Activated CD4-positive, alpha-beta memory T cell treated with anti-CD3 and anti-CD28 coated beads for 36 hours (primary cell): ENCODE measurements around the gene ZNF154. TPM values are rescaled to one million over a fixed set of nuclear protein-coding genes. Genes with fewer than 3 reads are reported as not detected.

ENCODE experiments used
- CTCF ChIA-PET: fragments of 350-600 bp; sonication (Branson Sonifier 250); formaldehyde crosslinking; loops from one replicate; lab custom pipeline; 2021; ENCODE audit warnings: antibody characterized with exemption, inconsistent platforms; lab: Charles Lee
- POLR2A ChIA-PET: fragments of 350-600 bp; sonication (Branson Sonifier 250); formaldehyde crosslinking; loops from one replicate; lab custom pipeline; 2021; ENCODE audit warnings: antibody characterized with exemption; lab: Charles Lee
- DNase-seq: peaks from one replicate; pipeline ENCODE4 v3.0.0-alpha.2; 2020
- H3K27ac Mint-ChIP-seq: one replicate; pipeline ENCODE4 v1.8.0; 2021; ENCODE audit warnings: mixed read lengths
- H3K27me3 Mint-ChIP-seq: one replicate; pipeline ENCODE4 v1.8.0; 2021; ENCODE audit warnings: mixed read lengths
- H3K36me3 Mint-ChIP-seq: one replicate; pipeline ENCODE4 v1.8.0; 2021; ENCODE audit warnings: mixed read lengths
- H3K4me1 Mint-ChIP-seq: one replicate; pipeline ENCODE4 v1.8.0; 2021; ENCODE audit warnings: low read depth, mixed read lengths
- H3K4me3 Mint-ChIP-seq: one replicate; pipeline ENCODE4 v1.8.0; 2021; ENCODE audit warnings: mild to moderate bottlenecking, mixed read lengths
- H3K9me3 Mint-ChIP-seq: one replicate; pipeline ENCODE4 v1.8.0; 2021; ENCODE audit warnings: mixed read lengths
- intact Hi-C: fragments of 100-400 bp; cut with micrococcal nuclease; formaldehyde crosslinking; loops from one replicate; pipeline ENCODE4 v1.15.1; 2023
- total RNA-seq, 2 experiments: library from RNA; stranded (reverse); gene quantifications; one replicate each; pipeline ENCODE4 v1.2.3, GENCODE V29; 2021

Gene ZNF154
- total RNA-seq, 2 experiments from 2014 or later, result 0.48 to 0.61 TPM

GRCh38 chr19:57671124-57671895 lies 37.7 kb downstream of the ZNF154 start:
- no peak overlapping the region for H3K27ac Mint-ChIP-seq
- no peaks in the 10 kb centered on the region for H3K4me1 Mint-ChIP-seq
- no peak for DNase-seq
- H3K4me3 Mint-ChIP-seq, result no peak overlapping the region
- H3K27me3 Mint-ChIP-seq, result peaks cover 12% of the 10 kb centered on the region
- peaks cover under 1% of the 10 kb centered on the region for H3K36me3 Mint-ChIP-seq
- H3K9me3 Mint-ChIP-seq, result peaks cover 4% of the 10 kb centered on the region
- ChIA-PET POLR2A (no interaction called here), CTCF (interaction anchor here (0.7 to 1.4 kb wide), 3 partner anchors 10 to 515 kb away, joined by 3 to 4 read pairs (median 3); partner anchors contain the start of gene ZNF551)
- intact Hi-C loops, result no loop called here

GRCh38 chr19:57668635-57669034 lies 40.4 kb downstream of the ZNF154 start, which contains the start of gene ZSCAN4:
TSS of gene ZSCAN4 (plus strand) at chr19:57668935. CDS start at chr19:57676146, 7,211 bp downstream.
- DNase-seq, result no peak
- Mint-ChIP-seq H3K4me1 (peaks cover 6% of the 10 kb centered on the region), H3K4me3 (no peak within 1 kb of the TSS), H3K27ac (no peak within 1 kb of the TSS), H3K36me3 (no peaks in the 10 kb centered on the region), H3K9me3 (no peaks in the 10 kb centered on the region), H3K27me3 (peaks cover 11% of the 10 kb centered on the region)
- intact Hi-C loops, result no loop called here
- CTCF ChIA-PET, result interaction anchor here (0.8 kb wide), 1 partner anchor 29 kb away, joined by 3 read pairs; no protein-coding TSS in a partner anchor
- POLR2A ChIA-PET, result no interaction called here

- Mint-ChIP-seq H3K9me3 (no peaks in the 10 kb centered on the region), H3K4me1 (peaks cover 6% of the 10 kb centered on the region), H3K27me3 (peaks cover 11% of the 10 kb centered on the region), H3K27ac (no peak overlapping the region), H3K4me3 (no peak overlapping the region), H3K36me3 (no peaks in the 10 kb centered on the region)
- ChIA-PET POLR2A (no interaction called here), CTCF (no interaction called here)
- no peak for DNase-seq
- intact Hi-C loops, result no loop called here
These were observed 41.8 kb downstream of the ZNF154 start for GRCh38 chr19:57667228-57667627.

- no peak overlapping the region for H3K4me3 Mint-ChIP-seq
- no peak for DNase-seq
- H3K36me3 Mint-ChIP-seq, result no peaks in the 10 kb centered on the region
- peaks cover 6% of the 10 kb centered on the region for H3K4me1 Mint-ChIP-seq
- H3K27ac Mint-ChIP-seq, result no peak overlapping the region
- H3K9me3 Mint-ChIP-seq, result no peaks in the 10 kb centered on the region
- H3K27me3 Mint-ChIP-seq, result peaks cover 11% of the 10 kb centered on the region
- ChIA-PET POLR2A (no interaction called here), CTCF (interaction anchor here (0.8 kb wide), 1 partner anchor 16 kb away, joined by 3 read pairs; the partner anchor contains the start of gene ZNF551)
- intact Hi-C loops, result no loop called here
These were observed 43.7 kb downstream of the ZNF154 start for GRCh38 chr19:57665261-57665806.

GRCh38 chr19:57664269-57665127 lies 44.5 kb downstream of the ZNF154 start:
- Mint-ChIP-seq H3K4me1 (peaks cover 6% of the 10 kb centered on the region), H3K4me3 (peak overlapping the region; percentile 57), H3K27me3 (peaks cover 16% of the 10 kb centered on the region), H3K27ac (no peak overlapping the region), H3K9me3 (no peaks in the 10 kb centered on the region), H3K36me3 (no peaks in the 10 kb centered on the region)
- intact Hi-C loops, result no loop called here
- ChIA-PET CTCF (interaction anchor here (0.8 kb wide), 1 partner anchor 17 kb away, joined by 3 read pairs; the partner anchor contains the start of gene ZNF551), POLR2A (no interaction called here)
- peak; percentile 18 for DNase-seq

- intact Hi-C loops, result no loop called here
- Mint-ChIP-seq H3K4me1 (peaks cover 5% of the 10 kb centered on the region), H3K4me3 (no peak overlapping the region), H3K9me3 (peaks cover 41% of the 10 kb centered on the region), H3K27me3 (peaks cover 35% of the 10 kb centered on the region), H3K27ac (no peak overlapping the region), H3K36me3 (peaks cover 24% of the 10 kb centered on the region)
- POLR2A ChIA-PET, result no interaction called here
- DNase-seq, result no peak
- CTCF ChIA-PET, result no interaction called here
These were observed 52.7 kb downstream of the ZNF154 start for GRCh38 chr19:57656346-57656745.

GRCh38 chr19:57655443-57655842 lies 53.6 kb downstream of the ZNF154 start:
- H3K9me3 Mint-ChIP-seq, result peaks cover 43% of the 10 kb centered on the region
- H3K27ac Mint-ChIP-seq, result no peak overlapping the region
- ChIA-PET POLR2A (interaction anchor here (0.8 kb wide), 1 partner anchor 347 kb away, joined by 3 read pairs; the partner anchor contains the start of gene ZNF606), CTCF (no interaction called here)
- peaks cover 6% of the 10 kb centered on the region for H3K4me1 Mint-ChIP-seq
- DNase-seq, result no peak
- peaks cover 26% of the 10 kb centered on the region for H3K36me3 Mint-ChIP-seq
- H3K27me3 Mint-ChIP-seq, result peaks cover 31% of the 10 kb centered on the region
- no peak overlapping the region for H3K4me3 Mint-ChIP-seq
- intact Hi-C loops, result no loop called here

GRCh38 chr19:57653689-57654088 lies 55.3 kb downstream of the ZNF154 start:
- H3K36me3 Mint-ChIP-seq, result peaks cover 29% of the 10 kb centered on the region
- H3K27me3 Mint-ChIP-seq, result peaks cover 26% of the 10 kb centered on the region
- POLR2A ChIA-PET, result no interaction called here
- intact Hi-C loops, result no loop called here
- CTCF ChIA-PET, result no interaction called here
- no peak for DNase-seq
- peaks cover 6% of the 10 kb centered on the region for H3K4me1 Mint-ChIP-seq
- H3K9me3 Mint-ChIP-seq, result peaks cover 53% of the 10 kb centered on the region
- H3K4me3 Mint-ChIP-seq, result no peak overlapping the region
- H3K27ac Mint-ChIP-seq, result no peak overlapping the region

- H3K27me3 Mint-ChIP-seq, result peaks cover 26% of the 10 kb centered on the region
- peaks cover 6% of the 10 kb centered on the region for H3K4me1 Mint-ChIP-seq
- peaks cover 72% of the 10 kb centered on the region for H3K9me3 Mint-ChIP-seq
- H3K36me3 Mint-ChIP-seq, result peaks cover 33% of the 10 kb centered on the region
- POLR2A ChIA-PET, result no interaction called here
- intact Hi-C loops, result no loop called here
- no peak for DNase-seq
- no peak overlapping the region for H3K4me3 Mint-ChIP-seq
- H3K27ac Mint-ChIP-seq, result no peak overlapping the region
- CTCF ChIA-PET, result no interaction called here
These were observed 57.4 kb downstream of the ZNF154 start for GRCh38 chr19:57651654-57651996.

GRCh38 chr19:57648331-57649003 lies 60.5 kb downstream of the ZNF154 start:
- peaks cover 69% of the 10 kb centered on the region for H3K9me3 Mint-ChIP-seq
- H3K27me3 Mint-ChIP-seq, result peaks cover 7% of the 10 kb centered on the region
- no peak overlapping the region for H3K27ac Mint-ChIP-seq
- ChIA-PET CTCF (no interaction called here), POLR2A (no interaction called here)
- no peak for DNase-seq
- no peak overlapping the region for H3K4me3 Mint-ChIP-seq
- peaks cover 35% of the 10 kb centered on the region for H3K36me3 Mint-ChIP-seq
- H3K4me1 Mint-ChIP-seq, result peaks cover 6% of the 10 kb centered on the region
- intact Hi-C loops, result no loop called here
